HG03097 (cell line): ENCODE measurements around the gene NUP93.
"Not testable (repeated sequence)": the region's sequence is repeated elsewhere in the genome, so short reads cannot be mapped to it uniquely, and the experiment has no call there.

Source experiments
- ATAC-seq: cut with Tn5 transposase; IDR thresholded peaks from one replicate; pipeline ENCODE4 v1.9.1; 2021; ENCODE audit not compliant: unreplicated experiment, low FRiP score

NUP93 gene

GRCh38 chr16:56774016-56774680 is 44.2 kb downstream of the NUP93 start:
- ATAC-seq = no peak

GRCh38 chr16:56775162-56775561 is 45.2 kb downstream of the NUP93 start:
- ATAC-seq = no peak

- no peak for ATAC-seq
Observed at GRCh38 chr16:56776562-56776961, 46.6 kb downstream of the NUP93 start.

GRCh38 chr16:56777001-56777400 is 47.1 kb downstream of the NUP93 start:
- ATAC-seq = no peak

GRCh38 chr16:56777482-56777881 is 47.6 kb downstream of the NUP93 start:
- ATAC-seq = no peak

- no peak for ATAC-seq
Observed at GRCh38 chr16:56779906-56780305, 50.0 kb downstream of the NUP93 start.

- no peak for ATAC-seq
Observed at GRCh38 chr16:56780646-56781045, 50.7 kb downstream of the NUP93 start.

- ATAC-seq = no peak
Observed at GRCh38 chr16:56781528-56781961, 51.6 kb downstream of the NUP93 start.

- no peak for ATAC-seq
Observed at GRCh38 chr16:56783344-56783743, 53.4 kb downstream of the NUP93 start.

- no peak for ATAC-seq
Observed at GRCh38 chr16:56785317-56785716, 55.4 kb downstream of the NUP93 start.

GRCh38 chr16:56787167-56787566 is 57.2 kb downstream of the NUP93 start:
- no peak for ATAC-seq

- no peak for ATAC-seq
Observed at GRCh38 chr16:56788435-56788834, 58.5 kb downstream of the NUP93 start.

- no peak for ATAC-seq
Observed at GRCh38 chr16:56789360-56789759, 59.4 kb downstream of the NUP93 start.

GRCh38 chr16:56792967-56793366 is 63.0 kb downstream of the NUP93 start:
- no peak for ATAC-seq

GRCh38 chr16:56793492-56793891 is 63.6 kb downstream of the NUP93 start:
- ATAC-seq = no peak

- ATAC-seq = no peak
Observed at GRCh38 chr16:56795011-56795410, 65.1 kb downstream of the NUP93 start.

- ATAC-seq = not testable (repeated sequence)
Observed at GRCh38 chr16:56797038-56797437, 67.1 kb downstream of the NUP93 start.

- ATAC-seq = no peak
Observed at GRCh38 chr16:56797861-56798260, 67.9 kb downstream of the NUP93 start.

GRCh38 chr16:56798955-56799354 is 69.0 kb downstream of the NUP93 start:
- ATAC-seq = no peak

- no peak for ATAC-seq
Observed at GRCh38 chr16:56800355-56800754, 70.4 kb downstream of the NUP93 start.

GRCh38 chr16:56801762-56802161 is 71.8 kb downstream of the NUP93 start:
- no peak for ATAC-seq

- no peak for ATAC-seq
Observed at GRCh38 chr16:56807011-56807675, 77.2 kb downstream of the NUP93 start.
